Measurements from ENCODE around the gene EPHX1.
"Not testable (repeated sequence)": the region's sequence is repeated elsewhere in the genome, so short reads cannot be mapped to it uniquely, and the experiment has no call there.

EPHX1 gene

GRCh38 chr1:225777583-225778336 is 32.2 kb upstream of the EPHX1 start, which contains the start of gene SRP9:
Gene SRP9 (plus strand): TSS chr1:225777826. CDS start chr1:225777941, 115 bp downstream.
- peak; percentile 89 for DNase-seq

- DNase-seq, result no peak
These were observed 31.6 kb upstream of the EPHX1 start for GRCh38 chr1:225778337-225778669.

GRCh38 chr1:225779165-225779564 is 30.8 kb upstream of the EPHX1 start:
- DNase-seq, result not testable (repeated sequence)

GRCh38 chr1:225780134-225780533 is 29.8 kb upstream of the EPHX1 start:
- DNase-seq, result no peak

- no peak for DNase-seq
These were observed 29.3 kb upstream of the EPHX1 start for GRCh38 chr1:225780630-225781029.

- not testable (repeated sequence) for DNase-seq
These were observed 20.8 kb upstream of the EPHX1 start for GRCh38 chr1:225789142-225789541.

- no peak for DNase-seq
These were observed 15.0 kb upstream of the EPHX1 start for GRCh38 chr1:225794954-225795353.

- not testable (repeated sequence) for DNase-seq
These were observed 13.8 kb upstream of the EPHX1 start for GRCh38 chr1:225796097-225796496.

GRCh38 chr1:225801146-225801545 is 8.8 kb upstream of the EPHX1 start:
- DNase-seq, result not testable (repeated sequence)

GRCh38 chr1:225806249-225806648 is 3.7 kb upstream of the EPHX1 start:
- no peak for DNase-seq

GRCh38 chr1:225806736-225807135 is 3.2 kb upstream of the EPHX1 start:
- DNase-seq, result not testable (repeated sequence)

- DNase-seq, result no peak
These were observed 1.8 kb upstream of the EPHX1 start for GRCh38 chr1:225808136-225808535.

GRCh38 chr1:225810579-225811538 is 935 bp downstream of the EPHX1 start:
- DNase-seq, result peak; percentile 22

- DNase-seq, result peak; percentile 33
These were observed 1.9 kb downstream of the EPHX1 start for GRCh38 chr1:225811622-225812487.

GRCh38 chr1:225812488-225813213 is 2.7 kb downstream of the EPHX1 start:
- DNase-seq, result no peak

GRCh38 chr1:225813214-225813964 is 3.5 kb downstream of the EPHX1 start:
- no peak for DNase-seq

- DNase-seq, result no peak
These were observed 4.5 kb downstream of the EPHX1 start for GRCh38 chr1:225814381-225814780.

- DNase-seq, result not testable (repeated sequence)
These were observed 5.2 kb downstream of the EPHX1 start for GRCh38 chr1:225815090-225815489.

- peak; percentile 30 for DNase-seq
These were observed 5.7 kb downstream of the EPHX1 start for GRCh38 chr1:225815526-225816178.

- no peak for DNase-seq
These were observed 7.0 kb downstream of the EPHX1 start for GRCh38 chr1:225816643-225817538.
